GM12878 (cell line): ENCODE measurements around the gene PDE10A. TPM values are rescaled to one million over a fixed set of nuclear protein-coding genes. Genes with fewer than 3 reads are reported as not detected.

Experiments
- ATAC-seq: fragments of 200-7000 bp; cut with Tn5 transposase; 3 replicates; pipeline ENCODE4 v1.9.1; 2020; ENCODE audit warnings: mild to moderate bottlenecking, moderate library complexity
- BruUV-seq: library from RNA; stranded (reverse); fragments of 400-500 nt; replicated peaks from 2 replicates; lab custom pipeline; 2021; lab: Mats Ljungman, UMichigan
- CTCF ChIA-PET: fragments of 300-600 bp; sonication (Branson Sonifier 250); formaldehyde crosslinking; extraction: SDS; loops from one replicate; lab custom pipeline; 2021; ENCODE audit warnings: inconsistent platforms; lab: Yijun Ruan, JAX
- POLR2A ChIA-PET: fragments of 350-600 bp; formaldehyde crosslinking; extraction: SDS; loops from one replicate; lab custom pipeline; 2021; ENCODE audit warnings: inconsistent platforms; lab: Charles Lee
- RAD21 ChIA-PET: fragments of 300-600 bp; sonication (Branson Sonifier 250); formaldehyde crosslinking; loops from one replicate; lab custom pipeline; 2023; ENCODE audit warnings: antibody characterized with exemption; ENCODE audit not compliant: unreplicated experiment; lab: Charles Lee
- SMC1A ChIA-PET: fragments of 300-600 bp; sonication (Branson Sonifier 250); formaldehyde crosslinking; loops from one replicate; lab custom pipeline; 2023; ENCODE audit not compliant: unreplicated experiment, uncharacterized antibody; lab: Charles Lee
- DNase-seq: peaks from one replicate; pipeline ENCODE4 v3.0.0-alpha.2; 2011; ENCODE audit warnings: low read depth, low spot score
- FAIRE-seq: peaks from 3 replicates; lab custom pipeline; 2011; peaks lifted over from hg19 to GRCh38; lab: Jason Lieb, UNC
- H2AFZ ChIP-seq: 2 replicates; pipeline ENCODE4 v1.6.0; 2011; ENCODE audit warnings: low read depth, low read length, control low read depth; ENCODE audit not compliant: control insufficient read depth
- H3K27ac ChIP-seq: 2 replicates; pipeline ENCODE4 v1.5.1; 2011; ENCODE audit warnings: control low read depth; ENCODE audit not compliant: control insufficient read depth, insufficient read depth
- H3K27me3 ChIP-seq, 2 experiments: replicated peaks in 1 of 2; 2 replicates each; pipeline versions ENCODE4 v1.6.0 to v1.6.1; 2011; ENCODE audit warnings: low read length in 1 of 2; ENCODE audit not compliant: control insufficient read depth in 2 of 2, insufficient read depth in 2 of 2
- H3K36me3 ChIP-seq, 2 experiments: 2 replicates each; pipeline ENCODE4 v1.5.1; 2011; ENCODE audit warnings: low read length in 1 of 2; ENCODE audit not compliant: control insufficient read depth in 2 of 2, insufficient read depth in 2 of 2
- H3K4me1 ChIP-seq: 2 replicates; pipeline ENCODE4 v1.6.1; 2011; ENCODE audit warnings: mild to moderate bottlenecking, low read length, moderate library complexity, mixed read lengths; ENCODE audit not compliant: control insufficient read depth, insufficient read depth
- H3K4me2 ChIP-seq: 2 replicates; pipeline ENCODE4 v1.6.0; 2011; ENCODE audit warnings: control low read depth; ENCODE audit not compliant: control insufficient read depth, insufficient read depth
- H3K4me3 ChIP-seq: fragments of 200-600 bp; sonication (generic); 2 replicates; pipeline ENCODE4 v1.5.1; 2016
- H3K79me2 ChIP-seq: 2 replicates; pipeline ENCODE4 v1.6.0; 2011; ENCODE audit warnings: low read length; ENCODE audit not compliant: control insufficient read depth, insufficient read depth
- H3K9ac ChIP-seq: 2 replicates; pipeline ENCODE4 v1.8.0; 2011; ENCODE audit warnings: low read length, control low read depth, mixed read lengths; ENCODE audit not compliant: control insufficient read depth, insufficient read depth
- H3K9me3 ChIP-seq: replicated peaks from 3 replicates; pipeline ENCODE4 v1.5.1; 2011; ENCODE audit warnings: mild to moderate bottlenecking, low read length; ENCODE audit not compliant: control insufficient read depth, insufficient read depth
- H4K20me1 ChIP-seq: 2 replicates; pipeline ENCODE4 v1.6.0; 2011; ENCODE audit not compliant: control insufficient read depth, insufficient read depth
- GATAD2B ChIP-seq: fragments of 450-650 bp; conservative IDR thresholded peaks from 2 replicates; pipeline ENCODE4 v1.6.1; 2017; ENCODE audit warnings: low read depth, mild to moderate bottlenecking, moderate library complexity
- HDAC2 ChIP-seq: fragments of 200-600 bp; sonication (generic); IDR thresholded peaks from 2 replicates; pipeline ENCODE4 v1.6.1; 2017
- KAT2A ChIP-seq: conservative IDR thresholded peaks from 2 replicates; pipeline ENCODE4 v1.6.1; 2011; ENCODE audit warnings: low read depth, low read length; ENCODE audit not compliant: control insufficient read depth
- LARP7 ChIP-seq: fragments of 450-650 bp; IDR thresholded peaks from 2 replicates; pipeline ENCODE4 v1.6.1; 2017; ENCODE audit warnings: mild to moderate bottlenecking
- NBN ChIP-seq: fragments of 450-650 bp; IDR thresholded peaks from 2 replicates; pipeline ENCODE4 v1.6.1; 2016
- NFYA ChIP-seq: IDR thresholded peaks from 2 replicates; pipeline ENCODE4 v1.6.1; 2011; ENCODE audit warnings: low read depth, mild to moderate bottlenecking, low read length, improper control_type of control experiment, borderline replicate concordance
- NFYB ChIP-seq: IDR thresholded peaks from 2 replicates; pipeline ENCODE4 v1.6.1; 2011; ENCODE audit warnings: low read depth, mild to moderate bottlenecking, low read length, improper control_type of control experiment, moderate library complexity; ENCODE audit not compliant: insufficient read depth
- NR2F1 ChIP-seq: fragments of 450-650 bp; conservative IDR thresholded peaks from 2 replicates; pipeline ENCODE4 v1.6.1; 2017; ENCODE audit warnings: mild to moderate bottlenecking
- RB1 ChIP-seq: fragments of 450-650 bp; formaldehyde crosslinking; IDR thresholded peaks from 2 replicates; pipeline ENCODE4 v1.6.1; 2017; ENCODE audit warnings: mild to moderate bottlenecking, borderline replicate concordance
- RUNX3 ChIP-seq: IDR thresholded peaks from 2 replicates; pipeline ENCODE4 v1.6.1; 2012; ENCODE audit warnings: low read length, inconsistent platforms
- STAT3 ChIP-seq: IDR thresholded peaks from 2 replicates; pipeline ENCODE4 v1.6.1; 2011; ENCODE audit warnings: low read depth, low read length, improper control_type of control experiment
- WRNIP1 ChIP-seq: IDR thresholded peaks from 2 replicates; pipeline ENCODE4 v1.6.1; 2011; ENCODE audit warnings: low read depth, low read length, improper control_type of control experiment, borderline replicate concordance
- WGBS: methylation state at CpG from one replicate; pipeline ENCODE4 v1.1.6; 2016; ENCODE audit warnings: low lambda C conversion rate; ENCODE audit not compliant: insufficient replicate concordance, insufficient coverage; ENCODE audit errors: missing lambda C conversion rate; 5-methylcytosine and 5-hydroxymethylcytosine counted together
- in situ Hi-C: fragments of 300-500 bp; cut with MboI; formaldehyde crosslinking; loops from 9 replicates; pipeline ENCODE4 v1.14.3; 2018; ENCODE audit warnings: mixed read lengths
- intact Hi-C: fragments of 100-400 bp; cut with micrococcal nuclease; formaldehyde crosslinking; loops from one replicate; pipeline ENCODE4 v1.14.2; 2022; ENCODE audit not compliant: unreplicated experiment
- polyA plus RNA-seq, 11 experiments: library from polyadenylated mRNA; depleted of rRNA in 4 of 11; unstranded in 6 of 11; stranded (reverse) in 5 of 11; fragments of >200 nt; fragmentation: Nextera tagmentation in 4 of 11; fragmentation: Illumina TruSeq in 1 of 11; extraction: Ambion mirVana in 4 of 11; extraction: Trizol in 1 of 11; gene quantifications; 1 replicate in 1 of 11; 2 replicates in 10 of 11; pipeline versions ENCODE4 v1.2.1 to v1.2.3, GENCODE V29; 2011 to 2016; ENCODE audit warnings: inconsistent platforms in 2 of 11, missing spikeins in 2 of 11, low read depth in 1 of 11
- total RNA-seq, 4 experiments: library from RNA; depleted of rRNA in 3 of 4; stranded (reverse); fragments of >200 nt in 3 of 4; fragmentation: Illumina TruSeq in 1 of 4; extraction: Trizol in 1 of 4; gene quantifications; 2 replicates each; pipeline versions ENCODE4 v1.2.1 to v1.2.3, GENCODE V29; 2013 to 2021
- TF ChIP-seq, protein P1 (sequence below): fragments of 450-650 bp; IDR thresholded peaks from 2 replicates; pipeline ENCODE4 v1.6.1; 2017; ENCODE audit warnings: mild to moderate bottlenecking
- TF ChIP-seq, protein P2 (sequence below): IDR thresholded peaks from 2 replicates; pipeline ENCODE4 v1.6.1; 2011; ENCODE audit warnings: borderline replicate concordance, low read depth, mild to moderate bottlenecking, moderate library complexity, low read length; ENCODE audit not compliant: insufficient read depth, poor library complexity, severe bottlenecking
- TF ChIP-seq, protein P3 (sequence below): fragments of 450-650 bp; formaldehyde crosslinking; IDR thresholded peaks from 2 replicates; pipeline ENCODE4 v1.4.0; 2020; ENCODE audit warnings: mild to moderate bottlenecking, moderate library complexity

Gene PDE10A
- total and polyA plus RNA-seq, 10 of the 15 experiments (the other 5 are each of a cell fraction or from before 2014, with no cell fraction given) = under 0.01 to 1.3 (median 0.03) TPM; not detected in 2

- Histone ChIP-seq H3K27me3 (no peaks in the 10 kb centered on the region), H3K4me2 (no peak overlapping the region), H3K79me2 (no peaks in the 10 kb centered on the region), H2AFZ (no peak overlapping the region), H3K9me3 (no peaks in the 10 kb centered on the region), H4K20me1 (no peaks in the 10 kb centered on the region), H3K36me3 (no peaks in the 10 kb centered on the region), H3K4me3 (no peak overlapping the region), H3K4me1 (no peaks in the 10 kb centered on the region), H3K27ac (no peak overlapping the region), H3K9ac (no peak overlapping the region)
- in situ Hi-C loops = no loop called here
- ChIA-PET RAD21 (no interaction called here), SMC1A (interaction anchor here (1.3 kb wide), 1 partner anchor 16 kb away, joined by 4 read pairs; no protein-coding TSS in a partner anchor), CTCF (interaction anchor here (0.7 kb wide), 1 partner anchor 11 kb away, joined by 3 read pairs; no protein-coding TSS in a partner anchor), POLR2A (no interaction called here)
- DNase-seq = no peak
- no TSS peak for BruUV-seq
- no peak for FAIRE-seq
- WGBS = 44% methylated on average over 3 of the region's 3 CpGs
- no peak for TF ChIP-seq RUNX3
- TF ChIP-seq STAT3 = no peak
- TF ChIP-seq NFYB = no peak
- TF ChIP-seq WRNIP1 = no peak
- TF ChIP-seq KAT2A = no peak
- TF ChIP-seq RB1 = no peak
- no peak for TF ChIP-seq NBN
- no peak for TF ChIP-seq LARP7
- no peak for TF ChIP-seq NR2F1
- no peak for TF ChIP-seq NFYA
- TF ChIP-seq, protein P1, sequence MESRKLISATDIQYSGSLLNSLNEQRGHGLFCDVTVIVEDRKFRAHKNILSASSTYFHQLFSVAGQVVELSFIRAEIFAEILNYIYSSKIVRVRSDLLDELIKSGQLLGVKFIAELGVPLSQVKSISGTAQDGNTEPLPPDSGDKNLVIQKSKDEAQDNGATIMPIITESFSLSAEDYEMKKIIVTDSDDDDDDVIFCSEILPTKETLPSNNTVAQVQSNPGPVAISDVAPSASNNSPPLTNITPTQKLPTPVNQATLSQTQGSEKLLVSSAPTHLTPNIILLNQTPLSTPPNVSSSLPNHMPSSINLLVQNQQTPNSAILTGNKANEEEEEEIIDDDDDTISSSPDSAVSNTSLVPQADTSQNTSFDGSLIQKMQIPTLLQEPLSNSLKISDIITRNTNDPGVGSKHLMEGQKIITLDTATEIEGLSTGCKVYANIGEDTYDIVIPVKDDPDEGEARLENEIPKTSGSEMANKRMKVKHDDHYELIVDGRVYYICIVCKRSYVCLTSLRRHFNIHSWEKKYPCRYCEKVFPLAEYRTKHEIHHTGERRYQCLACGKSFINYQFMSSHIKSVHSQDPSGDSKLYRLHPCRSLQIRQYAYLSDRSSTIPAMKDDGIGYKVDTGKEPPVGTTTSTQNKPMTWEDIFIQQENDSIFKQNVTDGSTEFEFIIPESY = no peak
- no peak for TF ChIP-seq HDAC2
- no peak for TF ChIP-seq GATAD2B
- TF ChIP-seq, protein P2, sequence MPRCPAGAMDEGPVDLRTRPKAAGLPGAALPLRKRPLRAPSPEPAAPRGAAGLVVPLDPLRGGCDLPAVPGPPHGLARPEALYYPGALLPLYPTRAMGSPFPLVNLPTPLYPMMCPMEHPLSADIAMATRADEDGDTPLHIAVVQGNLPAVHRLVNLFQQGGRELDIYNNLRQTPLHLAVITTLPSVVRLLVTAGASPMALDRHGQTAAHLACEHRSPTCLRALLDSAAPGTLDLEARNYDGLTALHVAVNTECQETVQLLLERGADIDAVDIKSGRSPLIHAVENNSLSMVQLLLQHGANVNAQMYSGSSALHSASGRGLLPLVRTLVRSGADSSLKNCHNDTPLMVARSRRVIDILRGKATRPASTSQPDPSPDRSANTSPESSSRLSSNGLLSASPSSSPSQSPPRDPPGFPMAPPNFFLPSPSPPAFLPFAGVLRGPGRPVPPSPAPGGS = no peak
- TF ChIP-seq, protein P3, sequence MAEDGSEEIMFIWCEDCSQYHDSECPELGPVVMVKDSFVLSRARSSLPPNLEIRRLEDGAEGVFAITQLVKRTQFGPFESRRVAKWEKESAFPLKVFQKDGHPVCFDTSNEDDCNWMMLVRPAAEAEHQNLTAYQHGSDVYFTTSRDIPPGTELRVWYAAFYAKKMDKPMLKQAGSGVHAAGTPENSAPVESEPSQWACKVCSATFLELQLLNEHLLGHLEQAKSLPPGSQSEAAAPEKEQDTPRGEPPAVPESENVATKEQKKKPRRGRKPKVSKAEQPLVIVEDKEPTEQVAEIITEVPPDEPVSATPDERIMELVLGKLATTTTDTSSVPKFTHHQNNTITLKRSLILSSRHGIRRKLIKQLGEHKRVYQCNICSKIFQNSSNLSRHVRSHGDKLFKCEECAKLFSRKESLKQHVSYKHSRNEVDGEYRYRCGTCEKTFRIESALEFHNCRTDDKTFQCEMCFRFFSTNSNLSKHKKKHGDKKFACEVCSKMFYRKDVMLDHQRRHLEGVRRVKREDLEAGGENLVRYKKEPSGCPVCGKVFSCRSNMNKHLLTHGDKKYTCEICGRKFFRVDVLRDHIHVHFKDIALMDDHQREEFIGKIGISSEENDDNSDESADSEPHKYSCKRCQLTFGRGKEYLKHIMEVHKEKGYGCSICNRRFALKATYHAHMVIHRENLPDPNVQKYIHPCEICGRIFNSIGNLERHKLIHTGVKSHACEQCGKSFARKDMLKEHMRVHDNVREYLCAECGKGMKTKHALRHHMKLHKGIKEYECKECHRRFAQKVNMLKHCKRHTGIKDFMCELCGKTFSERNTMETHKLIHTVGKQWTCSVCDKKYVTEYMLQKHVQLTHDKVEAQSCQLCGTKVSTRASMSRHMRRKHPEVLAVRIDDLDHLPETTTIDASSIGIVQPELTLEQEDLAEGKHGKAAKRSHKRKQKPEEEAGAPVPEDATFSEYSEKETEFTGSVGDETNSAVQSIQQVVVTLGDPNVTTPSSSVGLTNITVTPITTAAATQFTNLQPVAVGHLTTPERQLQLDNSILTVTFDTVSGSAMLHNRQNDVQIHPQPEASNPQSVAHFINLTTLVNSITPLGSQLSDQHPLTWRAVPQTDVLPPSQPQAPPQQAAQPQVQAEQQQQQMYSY = no peak
- intact Hi-C loops = no loop called here
- ATAC-seq = no peak
Observed at GRCh38 chr6:165580136-165580535, 82.9 kb downstream of the PDE10A start.
